Endothelial cell of umbilical vein (primary cell): ENCODE measurements around the gene PMVK. TPM values are rescaled to one million over a fixed set of nuclear protein-coding genes. Genes with fewer than 3 reads are reported as not detected.

ENCODE experiments used
- BruUV-seq: library from RNA; stranded (reverse); fragments of 400-500 nt; replicated peaks from 2 replicates; lab custom pipeline; 2021; lab: Mats Ljungman, UMichigan
- CTCF ChIA-PET: fragments of 300-600, 350-600 bp; sonication (Branson Sonifier 250); formaldehyde crosslinking; loops from one replicate; lab custom pipeline; 2021; ENCODE audit warnings: antibody characterized with exemption, inconsistent platforms; lab: Charles Lee
- POLR2A ChIA-PET: fragments of 300-600, 350-600 bp; sonication (Branson Sonifier 250); formaldehyde crosslinking; loops from one replicate; lab custom pipeline; 2021; ENCODE audit warnings: antibody characterized with exemption, inconsistent platforms; lab: Charles Lee
- DNase-seq: peaks from one replicate; pipeline ENCODE4 v3.0.0-alpha.2; 2011; ENCODE audit warnings: low read depth, low spot score
- FAIRE-seq: peaks from 2 replicates; lab custom pipeline; 2011; peaks lifted over from hg19 to GRCh38; lab: Jason Lieb, UNC
- H2AFZ ChIP-seq: 2 replicates; pipeline ENCODE4 v1.6.0; 2012; ENCODE audit warnings: low read depth, low read length, control low read depth, inconsistent platforms
- H3K27ac ChIP-seq: 2 replicates; pipeline ENCODE4 v1.5.1; 2011; ENCODE audit warnings: low read depth, mild to moderate bottlenecking, control low read depth, low read length, moderate library complexity; ENCODE audit not compliant: insufficient read depth
- H3K27me3 ChIP-seq, 2 experiments: 2 replicates each; pipeline versions ENCODE4 v1.6.0 to v1.6.1; 2011; ENCODE audit warnings: low read length in 2 of 2, mixed read lengths in 1 of 2; ENCODE audit not compliant: control insufficient read depth in 2 of 2, insufficient read depth in 2 of 2
- H3K36me3 ChIP-seq, 2 experiments: 2 replicates in 1 of 2; 3 replicates in 1 of 2; pipeline ENCODE4 v1.5.1; 2011; ENCODE audit warnings: low read length in 2 of 2, mild to moderate bottlenecking in 1 of 2, moderate library complexity in 1 of 2; ENCODE audit not compliant: control insufficient read depth in 2 of 2, insufficient read depth in 2 of 2; ENCODE audit errors: extremely low read depth in 1 of 2
- H3K4me1 ChIP-seq: 3 replicates; pipeline ENCODE4 v1.5.1; 2011; ENCODE audit warnings: mild to moderate bottlenecking, low read length; ENCODE audit not compliant: control insufficient read depth, insufficient read depth; ENCODE audit errors: extremely low read depth
- H3K4me2 ChIP-seq: 2 replicates; pipeline ENCODE4 v1.6.1; 2011; ENCODE audit warnings: low read length, control low read depth, mixed read lengths; ENCODE audit not compliant: insufficient read depth
- H3K4me3 ChIP-seq, 3 experiments: fragments of 200-600 bp in 1 of 3; sonication (generic), shearing (Covaris generic) in 1 of 3; replicated peaks in 1 of 3; 2 replicates each; pipeline ENCODE4 v1.5.1; 2011 to 2016; ENCODE audit warnings: control low read depth in 3 of 3, low read length in 3 of 3, mild to moderate bottlenecking in 2 of 3, inconsistent platforms in 1 of 3, low read depth in 1 of 3, moderate library complexity in 1 of 3; ENCODE audit not compliant: insufficient read depth in 1 of 3
- H3K79me2 ChIP-seq: 2 replicates; pipeline ENCODE4 v1.6.0; 2012; ENCODE audit warnings: low read length, inconsistent platforms; ENCODE audit not compliant: control insufficient read depth, insufficient read depth
- H3K9ac ChIP-seq: replicated peaks from 2 replicates; pipeline ENCODE3; 2011; ENCODE audit warnings: low read length, control low read depth; ENCODE audit not compliant: insufficient read depth; ENCODE audit errors: extremely low read depth
- H3K9me1 ChIP-seq: replicated peaks from 3 replicates; pipeline ENCODE4 v1.6.0; 2011; ENCODE audit warnings: mild to moderate bottlenecking, low read length; ENCODE audit not compliant: control insufficient read depth, insufficient read depth; ENCODE audit errors: extremely low read depth
- H3K9me3 ChIP-seq: replicated peaks from 2 replicates; pipeline ENCODE4 v1.5.1; 2012; ENCODE audit warnings: low read length, inconsistent platforms; ENCODE audit not compliant: control insufficient read depth, insufficient read depth
- H4K20me1 ChIP-seq: replicated peaks from 2 replicates; pipeline ENCODE3; 2011; ENCODE audit warnings: mild to moderate bottlenecking, low read length; ENCODE audit not compliant: control insufficient read depth, insufficient read depth; ENCODE audit errors: extremely low read depth
- CTCF ChIP-seq, 2 donors: IDR thresholded peaks; 1 replicate in 1 of 2; 2 replicates in 1 of 2; pipeline ENCODE4 v1.5.1; 2011; ENCODE audit warnings: low read length in 2 of 2, mild to moderate bottlenecking in 2 of 2, moderate library complexity in 2 of 2, control low read depth in 1 of 2, inconsistent platforms in 1 of 2, low read depth in 1 of 2; ENCODE audit not compliant: insufficient read depth in 1 of 2; ENCODE audit errors: extremely low read depth in 1 of 2
- EZH2 ChIP-seq: IDR thresholded peaks from 2 replicates; pipeline ENCODE4 v1.6.1; 2012; ENCODE audit warnings: borderline replicate concordance, low read depth, mild to moderate bottlenecking, moderate library complexity, low read length, inconsistent platforms; ENCODE audit not compliant: severe bottlenecking
- FOS ChIP-seq: IDR thresholded peaks from 2 replicates; pipeline ENCODE4 v1.6.1; 2011; ENCODE audit warnings: mild to moderate bottlenecking, low read length, moderate library complexity, borderline replicate concordance; ENCODE audit not compliant: insufficient read depth
- GATA2 ChIP-seq: IDR thresholded peaks from 2 replicates; pipeline ENCODE4 v1.7.0; 2011; ENCODE audit warnings: low read depth, mild to moderate bottlenecking, moderate library complexity, mixed read lengths, low read length; ENCODE audit not compliant: insufficient read length, insufficient read depth
- JUN ChIP-seq: IDR thresholded peaks from 2 replicates; pipeline ENCODE4 v1.6.1; 2011; ENCODE audit warnings: borderline replicate concordance, low read depth; ENCODE audit not compliant: insufficient read length, insufficient read depth
- MYC ChIP-seq: IDR thresholded peaks from one replicate; pipeline ENCODE4 v1.6.1; 2011; ENCODE audit warnings: mild to moderate bottlenecking, low read depth, low read length
- POLR2A ChIP-seq: IDR thresholded peaks from 2 replicates; pipeline ENCODE4 v1.6.1; 2012; ENCODE audit warnings: low read depth, mild to moderate bottlenecking, control low read depth, low read length
- POLR2AphosphoS5 ChIP-seq: IDR thresholded peaks from 2 replicates; pipeline ENCODE4 v1.6.1; 2012; ENCODE audit warnings: low read depth, mild to moderate bottlenecking, control low read depth, low read length, moderate library complexity; ENCODE audit not compliant: insufficient read depth
- dilution Hi-C: fragments of 300-500 bp; cut with MboI; formaldehyde crosslinking; loops from one replicate; pipeline ENCODE4 v1.15.0; 2019; ENCODE audit warnings: low sequenced_read_pairs; ENCODE audit not compliant: extremely low pct_ligation_motif_present
- intact Hi-C: fragments of 100-400 bp; cut with micrococcal nuclease; formaldehyde crosslinking; loops from one replicate; pipeline ENCODE4 v1.10.0; 2022
- polyA plus RNA-seq, 4 experiments: library from polyadenylated mRNA; depleted of rRNA in 3 of 4; stranded (reverse) in 3 of 4; unstranded in 1 of 4; fragments of >200 nt; gene quantifications; 2 replicates each; pipeline versions ENCODE4 v1.2.1 to v1.2.3, GENCODE V29; 2011 to 2012; ENCODE audit warnings: missing spikeins in 1 of 4
- total RNA-seq: library from RNA; stranded (reverse); gene quantifications from 2 replicates; pipeline ENCODE4 v1.2.3, GENCODE V29; 2021
- TF ChIP-seq, protein P1 (sequence below): IDR thresholded peaks from 2 replicates; pipeline ENCODE4 v1.6.1; 2011; ENCODE audit not compliant: insufficient read depth, insufficient read length

Gene PMVK
- total and polyA plus RNA-seq, 2 donors (not counting 3 experiments of a cell fraction or from before 2014, with no cell fraction given), result 22.6 to 32.7 TPM

- peaks cover 57% of the 10 kb centered on the region for H3K4me1 ChIP-seq
- no peaks in the 10 kb centered on the region for H3K9me1 ChIP-seq
- no peak for FAIRE-seq
- intact Hi-C loops (loop anchor here (2.0 to 10.0 kb wide), 3 partner anchors 17 to 487 kb away; partner anchors contain the start of gene EFNA1), dilution Hi-C loops (no loop called here)
- no peak overlapping the region for H2AFZ ChIP-seq
- CTCF ChIA-PET, result interaction anchor here (1.0 to 8.5 kb wide), 11 partner anchors 11 to 119 kb away, joined by 3 to 81 read pairs (median 11); partner anchors contain the start of genes ADAM15, LENEP, PBXIP1 and PMVK
- H3K9ac ChIP-seq, result peak overlapping the region; percentile 92
- POLR2A ChIA-PET, result interaction anchor here (1.2 to 2.7 kb wide), 4 partner anchors 11 to 29 kb away, joined by 3 to 24 read pairs (median 4); partner anchors contain the start of genes PBXIP1 and PYGO2
- peak overlapping the region; percentile 99 for H3K27ac ChIP-seq
- peaks cover 0 to 2% of the 10 kb centered on the region in 2 experiments for H3K36me3 ChIP-seq
- H3K9me3 ChIP-seq, result no peaks in the 10 kb centered on the region
- peak overlapping the region in 2 of 3 experiments; percentile 5 to 31 for H3K4me3 ChIP-seq
- no TSS peak for BruUV-seq
- peaks cover 57% of the 10 kb centered on the region for H3K79me2 ChIP-seq
- peak overlapping the region; percentile 80 for H3K4me2 ChIP-seq
- no peaks in the 10 kb centered on the region for H4K20me1 ChIP-seq
- DNase-seq, result no peak
- no peaks in the 10 kb centered on the region for H3K27me3 ChIP-seq
- no peak for TF ChIP-seq FOS
- no peak for TF ChIP-seq GATA2
- TF ChIP-seq POLR2A, result no peak
- TF ChIP-seq MYC, result no peak
- no peak for TF ChIP-seq JUN
- TF ChIP-seq, protein P1, sequence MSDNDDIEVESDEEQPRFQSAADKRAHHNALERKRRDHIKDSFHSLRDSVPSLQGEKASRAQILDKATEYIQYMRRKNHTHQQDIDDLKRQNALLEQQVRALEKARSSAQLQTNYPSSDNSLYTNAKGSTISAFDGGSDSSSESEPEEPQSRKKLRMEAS, result no peak
- TF ChIP-seq POLR2AphosphoS5, result no peak
- no peak for TF ChIP-seq CTCF (IDR thresholded peaks at IDR 0.05; ENCODE audit: extremely low read depth in 1 of 2, insufficient read depth in 1 of 2, low read depth in 1 of 2, low read length in 2 of 2)
- no peak for TF ChIP-seq EZH2
Observed at GRCh38 chr1:154972213-154972516, 35.6 kb upstream of the PMVK start.
